OCI-LY7 (cell line): ENCODE results near the gene PRR3. TPM values are rescaled to one million over a fixed set of nuclear protein-coding genes. Genes with fewer than 3 reads are reported as not detected.

Source experiments
- BruUV-seq: library from RNA; stranded (reverse); fragments of 400-500 nt; replicated peaks from 2 replicates; lab custom pipeline; 2021; lab: Mats Ljungman, UMichigan
- CTCF ChIA-PET: fragments of 300-600 bp; sonication (Branson Sonifier 250); formaldehyde crosslinking; loops from one replicate; lab custom pipeline; 2022; ENCODE audit warnings: antibody characterized with exemption; ENCODE audit not compliant: unreplicated experiment; lab: Charles Lee
- POLR2A ChIA-PET: fragments of 300-600 bp; sonication (Branson Sonifier 250); formaldehyde crosslinking; loops from one replicate; lab custom pipeline; 2022; ENCODE audit warnings: antibody characterized with exemption; lab: Charles Lee
- DNase-seq: peaks from one replicate; pipeline ENCODE4 v3.0.0-alpha.2; 2015; ENCODE audit warnings: low spot score
- H2AFZ ChIP-seq: fragments of 200-600 bp; sonication (generic), shearing (Covaris generic); 2 replicates; pipeline ENCODE4 v1.6.1; 2014; ENCODE audit warnings: mild to moderate bottlenecking, antibody characterized with exemption, low read length, moderate library complexity
- H3K27ac ChIP-seq: fragments of 200-600 bp; sonication (generic); 2 replicates; pipeline ENCODE4 v1.5.1; 2014; ENCODE audit warnings: mixed run types, low read depth, mild to moderate bottlenecking, moderate library complexity, low read length, inconsistent platforms; ENCODE audit not compliant: poor library complexity, severe bottlenecking
- H3K36me3 ChIP-seq: fragments of 200-600 bp; sonication (generic); 2 replicates; pipeline ENCODE4 v1.6.1; 2014; ENCODE audit warnings: mild to moderate bottlenecking, antibody characterized with exemption, low read length, moderate library complexity, mixed read lengths; ENCODE audit not compliant: insufficient read depth
- H3K4me1 ChIP-seq: fragments of 200-600 bp; sonication (generic); 2 replicates; pipeline ENCODE4 v1.5.1; 2014; ENCODE audit warnings: mild to moderate bottlenecking, low read length; ENCODE audit not compliant: insufficient read depth, poor library complexity, severe bottlenecking
- H3K4me2 ChIP-seq: fragments of 200-600 bp; sonication (generic); 2 replicates; pipeline ENCODE4 v1.6.1; 2014; ENCODE audit warnings: mild to moderate bottlenecking, low read length
- H3K4me3 ChIP-seq: fragments of 200-600 bp; sonication (generic); 2 replicates; pipeline ENCODE4 v1.5.1; 2014; ENCODE audit warnings: mild to moderate bottlenecking, low read depth, low read length; ENCODE audit not compliant: poor library complexity, severe bottlenecking
- H3K79me2 ChIP-seq: fragments of 200-600 bp; sonication (generic); 2 replicates; pipeline ENCODE4 v1.6.1; 2016; ENCODE audit warnings: low read depth, mild to moderate bottlenecking, low read length, moderate library complexity, mixed read lengths; ENCODE audit not compliant: insufficient read depth
- H3K9me2 ChIP-seq: fragments of 200-600 bp; sonication (generic); 2 replicates; pipeline ENCODE4 v1.6.1; 2016; ENCODE audit warnings: mild to moderate bottlenecking, low read length, mixed read lengths; ENCODE audit not compliant: insufficient read depth
- H3K9me3 ChIP-seq: fragments of 200-600 bp; sonication (generic); 2 replicates; pipeline ENCODE4 v1.6.1; 2014; ENCODE audit warnings: mild to moderate bottlenecking, mixed run types, low read length, mixed read lengths
- H4K20me1 ChIP-seq: fragments of 200-600 bp; sonication (generic); 2 replicates; pipeline ENCODE4 v1.6.1; 2014; ENCODE audit warnings: mild to moderate bottlenecking, antibody characterized with exemption, low read length, moderate library complexity, mixed read lengths; ENCODE audit not compliant: insufficient read depth
- EZH2phosphoT487 ChIP-seq: fragments of 200-600 bp; sonication (generic); IDR thresholded peaks from 2 replicates; pipeline ENCODE4 v1.6.1; 2018; ENCODE audit warnings: low read depth, borderline replicate concordance, mild to moderate bottlenecking, mixed run types, antibody characterized with exemption, low read length, moderate library complexity, mixed read lengths
- intact Hi-C: fragments of 100-400 bp; cut with micrococcal nuclease; formaldehyde crosslinking; loops from one replicate; pipeline ENCODE4 v1.10.0; 2022; ENCODE audit not compliant: unreplicated experiment
- total RNA-seq, 2 experiments: library from RNA; depleted of rRNA in 1 of 2; stranded (reverse); fragments of >200 nt in 1 of 2; shearing (Covaris generic) in 1 of 2; gene quantifications; 2 replicates each; pipeline ENCODE4 v1.2.3, GENCODE V29; 2014 to 2022
- TF ChIP-seq, protein P1 (sequence below): fragments of 200-600 bp; sonication (generic); conservative IDR thresholded peaks from 2 replicates; pipeline ENCODE4 v1.5.1; 2014; ENCODE audit warnings: mild to moderate bottlenecking, antibody characterized with exemption, low read length, moderate library complexity, mixed read lengths

The PRR3 gene
- total RNA-seq, 2 experiments from 2014 or later, result 25.2 to 34.9 TPM

DNA sequence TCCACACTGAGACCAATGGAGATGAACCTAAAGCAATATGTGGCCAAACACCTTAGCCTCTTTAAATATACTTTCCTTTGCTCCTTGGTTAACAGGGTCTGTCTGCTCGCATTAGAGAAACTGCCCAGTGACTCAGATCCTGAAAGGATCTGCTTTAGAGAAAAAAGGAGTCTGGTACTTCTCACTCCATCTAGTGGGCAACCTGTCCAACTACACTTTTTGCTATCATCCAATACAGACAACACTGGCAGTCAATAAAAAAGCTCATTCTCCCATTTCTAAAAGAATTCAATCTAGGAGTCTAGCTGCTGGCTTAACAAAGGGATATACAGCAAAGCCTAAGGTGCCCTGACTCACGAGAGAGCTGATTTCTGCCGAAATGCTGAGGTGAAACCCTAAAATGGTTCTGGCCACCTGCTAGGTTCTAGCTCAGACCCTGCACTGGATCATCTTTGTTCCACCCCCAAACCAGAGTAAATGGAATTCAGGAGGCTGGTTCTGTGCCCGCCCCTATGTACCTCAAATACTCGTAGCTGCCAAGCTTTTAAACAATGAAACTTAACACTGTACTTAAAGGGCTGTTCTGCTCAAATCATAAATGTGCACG, 12.3 kb upstream of the PRR3 start:
- TSS peak; percentile 38 for BruUV-seq
- H3K79me2 ChIP-seq, result no peaks in the 10 kb centered on the region
- peak; percentile 67 for DNase-seq

GRCh38 chr6:30547454-30547853, 9.6 kb upstream of the PRR3 start:
- peaks cover 83% of the 10 kb centered on the region for H3K36me3 ChIP-seq
- POLR2A ChIA-PET, result no interaction called here
- no peak overlapping the region for H3K27ac ChIP-seq
- H3K4me1 ChIP-seq, result peaks cover 6% of the 10 kb centered on the region
- DNase-seq, result no peak
- H2AFZ ChIP-seq, result no peak overlapping the region
- TF ChIP-seq, protein P1, sequence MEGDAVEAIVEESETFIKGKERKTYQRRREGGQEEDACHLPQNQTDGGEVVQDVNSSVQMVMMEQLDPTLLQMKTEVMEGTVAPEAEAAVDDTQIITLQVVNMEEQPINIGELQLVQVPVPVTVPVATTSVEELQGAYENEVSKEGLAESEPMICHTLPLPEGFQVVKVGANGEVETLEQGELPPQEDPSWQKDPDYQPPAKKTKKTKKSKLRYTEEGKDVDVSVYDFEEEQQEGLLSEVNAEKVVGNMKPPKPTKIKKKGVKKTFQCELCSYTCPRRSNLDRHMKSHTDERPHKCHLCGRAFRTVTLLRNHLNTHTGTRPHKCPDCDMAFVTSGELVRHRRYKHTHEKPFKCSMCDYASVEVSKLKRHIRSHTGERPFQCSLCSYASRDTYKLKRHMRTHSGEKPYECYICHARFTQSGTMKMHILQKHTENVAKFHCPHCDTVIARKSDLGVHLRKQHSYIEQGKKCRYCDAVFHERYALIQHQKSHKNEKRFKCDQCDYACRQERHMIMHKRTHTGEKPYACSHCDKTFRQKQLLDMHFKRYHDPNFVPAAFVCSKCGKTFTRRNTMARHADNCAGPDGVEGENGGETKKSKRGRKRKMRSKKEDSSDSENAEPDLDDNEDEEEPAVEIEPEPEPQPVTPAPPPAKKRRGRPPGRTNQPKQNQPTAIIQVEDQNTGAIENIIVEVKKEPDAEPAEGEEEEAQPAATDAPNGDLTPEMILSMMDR, result no peak
- no peak for TF ChIP-seq EZH2phosphoT487
- H3K79me2 ChIP-seq, result no peaks in the 10 kb centered on the region
- no peaks in the 10 kb centered on the region for H4K20me1 ChIP-seq
- BruUV-seq, result no TSS peak
- H3K4me2 ChIP-seq, result no peak overlapping the region
- CTCF ChIA-PET, result no interaction called here
- H3K4me3 ChIP-seq, result no peak overlapping the region
- no peaks in the 10 kb centered on the region for H3K9me2 ChIP-seq
- intact Hi-C loops, result no loop called here
- H3K9me3 ChIP-seq, result no peaks in the 10 kb centered on the region

More for the DNA sequence above, 12.3 kb upstream of the PRR3 start:
- H3K9me3 ChIP-seq, result no peaks in the 10 kb centered on the region
- H4K20me1 ChIP-seq, result no peaks in the 10 kb centered on the region
- H3K27ac ChIP-seq, result no peak overlapping the region
- no peak overlapping the region for H3K4me3 ChIP-seq
- H2AFZ ChIP-seq, result no peak overlapping the region
- no peaks in the 10 kb centered on the region for H3K9me2 ChIP-seq
- peaks cover 57% of the 10 kb centered on the region for H3K36me3 ChIP-seq
- peaks cover 15% of the 10 kb centered on the region for H3K4me1 ChIP-seq
- POLR2A ChIA-PET, result interaction anchor here (1.2 kb wide), 1 partner anchor 10 kb away, joined by 6 read pairs; no protein-coding TSS in a partner anchor
- no peak overlapping the region for H3K4me2 ChIP-seq
- TF ChIP-seq, protein P1, result peak; percentile 89
- TF ChIP-seq EZH2phosphoT487, result no peak
- intact Hi-C loops, result loop anchor here (5.0 kb wide), 2 partner anchors 128 to 188 kb away; partner anchors contain the start of gene DHX16
- CTCF ChIA-PET, result interaction anchor here (0.7 to 1.3 kb wide), 3 partner anchors 59 to 186 kb away, joined by 3 to 11 read pairs (median 3); no protein-coding TSS in a partner anchor

- Histone ChIP-seq H4K20me1 (no peaks in the 10 kb centered on the region), H3K9me2 (no peaks in the 10 kb centered on the region), H3K4me2 (no peak overlapping the region), H2AFZ (no peak overlapping the region), H3K79me2 (no peaks in the 10 kb centered on the region), H3K4me3 (no peak overlapping the region), H3K4me1 (no peaks in the 10 kb centered on the region), H3K27ac (no peak overlapping the region), H3K36me3 (peaks cover 87% of the 10 kb centered on the region), H3K9me3 (no peaks in the 10 kb centered on the region)
- ChIA-PET CTCF (no interaction called here), POLR2A (interaction anchor here (0.5 kb wide), 1 partner anchor 89 kb away, joined by 3 read pairs; no protein-coding TSS in a partner anchor)
- no peak for DNase-seq
- intact Hi-C loops, result no loop called here
- no TSS peak for BruUV-seq
- TF ChIP-seq EZH2phosphoT487, result no peak
- TF ChIP-seq, protein P1, result no peak
Measured at GRCh38 chr6:30548375-30548774, 8.7 kb upstream of the PRR3 start.
